HEK293 (cell line): ENCODE results near the gene MRM1.

ENCODE experiments used
- CTCF ChIA-PET: fragments of 350-600 bp; formaldehyde crosslinking; extraction: SDS; loops from one replicate; lab custom pipeline; 2021; ENCODE audit warnings: antibody characterized with exemption; lab: Yijun Ruan, JAX
- POLR2A ChIA-PET: fragments of 300-600 bp; formaldehyde crosslinking; extraction: SDS; loops from one replicate; lab custom pipeline; 2020; ENCODE audit warnings: antibody characterized with exemption, inconsistent platforms; lab: Yijun Ruan, JAX
- H3K27ac ChIP-seq: fragments of 200-500 bp; sonication (Bioruptor generic); 2 replicates; pipeline ENCODE4 v1.5.1; 2014; ENCODE audit warnings: low read depth, low read length, control low read depth, inconsistent platforms; ENCODE audit errors: extremely low read depth
- H3K36me3 ChIP-seq, 2 experiments: fragments of 200-500 bp in 1 of 2; sonication (Bioruptor generic) in 1 of 2; 1 replicate in 1 of 2; 2 replicates in 1 of 2; pipeline ENCODE4 v1.5.1; 2014 to 2017; ENCODE audit warnings: inconsistent platforms in 2 of 2, low read length in 2 of 2; ENCODE audit not compliant: control insufficient read depth in 2 of 2, insufficient read depth in 1 of 2
- H3K4me1 ChIP-seq: fragments of 200-500 bp; sonication (Bioruptor generic); 2 replicates; pipeline ENCODE4 v1.5.1; 2014; ENCODE audit warnings: mild to moderate bottlenecking, low read length, inconsistent platforms; ENCODE audit not compliant: control insufficient read depth, insufficient read depth
- H3K4me3 ChIP-seq: 2 replicates; pipeline ENCODE4 v1.5.1; 2011; ENCODE audit warnings: low read depth, mild to moderate bottlenecking, control low read depth, low read length, moderate library complexity
- H3K9me3 ChIP-seq: fragments of 200-500 bp; sonication (Bioruptor generic); 2 replicates; pipeline ENCODE4 v1.5.1; 2014; ENCODE audit warnings: low read depth, low read length, inconsistent platforms; ENCODE audit not compliant: control insufficient read depth, insufficient read depth
- FEZF1 ChIP-seq: fragments of 450-650 bp; formaldehyde crosslinking; IDR thresholded peaks from 2 replicates; pipeline ENCODE4 v1.5.1; 2016; ENCODE audit warnings: missing biosample characterization, missing genetic modification characterization
- GLIS1 ChIP-seq: fragments of 450-650 bp; formaldehyde crosslinking; IDR thresholded peaks from 2 replicates; pipeline ENCODE4 v1.5.1; 2016; ENCODE audit warnings: missing biosample characterization, missing genetic modification characterization
- GLIS2 ChIP-seq: fragments of 450-650 bp; formaldehyde crosslinking; IDR thresholded peaks from 2 replicates; pipeline ENCODE4 v1.5.1; 2016; ENCODE audit warnings: missing biosample characterization, missing genetic modification characterization
- KLF17 ChIP-seq: fragments of 450-650 bp; formaldehyde crosslinking; IDR thresholded peaks from 2 replicates; pipeline ENCODE4 v1.5.1; 2016; ENCODE audit warnings: missing biosample characterization, missing genetic modification characterization
- MEIS1 ChIP-seq: sonication (generic); formaldehyde crosslinking; IDR thresholded peaks from 2 replicates; pipeline ENCODE4 v1.8.1; 2022; ENCODE audit warnings: missing genetic modification reagents, mild to moderate bottlenecking, borderline replicate concordance
- PATZ1 ChIP-seq: fragments of 450-650 bp; formaldehyde crosslinking; IDR thresholded peaks from 2 replicates; pipeline ENCODE4 v1.5.1; 2016; ENCODE audit warnings: missing biosample characterization, missing genetic modification characterization
- PRDM6 ChIP-seq: fragments of 450-650 bp; formaldehyde crosslinking; IDR thresholded peaks from 2 replicates; pipeline ENCODE4 v1.5.1; 2017; ENCODE audit warnings: missing biosample characterization, missing genetic modification characterization
- SALL2 ChIP-seq: fragments of 450-650 bp; formaldehyde crosslinking; IDR thresholded peaks from 2 replicates; pipeline ENCODE4 v1.5.0; 2017; ENCODE audit warnings: missing biosample characterization, mild to moderate bottlenecking, missing genetic modification characterization, borderline replicate concordance
- ZBTB17 ChIP-seq: fragments of 450-650 bp; formaldehyde crosslinking; IDR thresholded peaks from 2 replicates; pipeline ENCODE4 v1.5.1; 2016; ENCODE audit warnings: missing biosample characterization, missing genetic modification characterization
- ZIC2 ChIP-seq: fragments of 450-650 bp; formaldehyde crosslinking; IDR thresholded peaks from 2 replicates; pipeline ENCODE4 v1.5.1; 2016; ENCODE audit warnings: missing biosample characterization, missing genetic modification characterization
- ZNF155 ChIP-seq: fragments of 450-650 bp; formaldehyde crosslinking; IDR thresholded peaks from 2 replicates; pipeline ENCODE4 v1.5.1; 2016; ENCODE audit warnings: missing biosample characterization, missing genetic modification characterization
- ZNF2 ChIP-seq: fragments of 450-650 bp; formaldehyde crosslinking; IDR thresholded peaks from 2 replicates; pipeline ENCODE4 v1.5.1; 2016; ENCODE audit warnings: missing biosample characterization, missing genetic modification characterization
- ZNF274 ChIP-seq, 2 experiments: fragments of 200-500 bp in 1 of 2; fragments of 450-650 bp in 1 of 2; sonication (Bioruptor generic) in 1 of 2; formaldehyde crosslinking in 1 of 2; IDR thresholded peaks; 2 replicates each; pipeline versions ENCODE4 v1.5.1 to v1.6.1; 2014 to 2016; ENCODE audit warnings: borderline replicate concordance in 1 of 2, inconsistent platforms in 1 of 2, low read length in 1 of 2, missing biosample characterization in 1 of 2, missing genetic modification characterization in 1 of 2
- ZNF341 ChIP-seq: fragments of 450-650 bp; formaldehyde crosslinking; IDR thresholded peaks from 2 replicates; pipeline ENCODE4; 2016; ENCODE audit warnings: low read depth, missing biosample characterization, missing genetic modification characterization
- ZNF350 ChIP-seq: fragments of 450-650 bp; formaldehyde crosslinking; IDR thresholded peaks from 2 replicates; pipeline ENCODE4 v1.5.0; 2017; ENCODE audit warnings: missing biosample characterization, mild to moderate bottlenecking, missing genetic modification characterization
- ZNF416 ChIP-seq: fragments of 450-650 bp; formaldehyde crosslinking; IDR thresholded peaks from 2 replicates; pipeline ENCODE4 v1.5.1; 2016; ENCODE audit warnings: missing biosample characterization, missing genetic modification characterization
- ZNF501 ChIP-seq: fragments of 450-650 bp; formaldehyde crosslinking; IDR thresholded peaks from 2 replicates; pipeline ENCODE4 v1.5.1; 2016; ENCODE audit warnings: missing biosample characterization, missing genetic modification characterization
- ZNF510 ChIP-seq: fragments of 450-650 bp; formaldehyde crosslinking; IDR thresholded peaks from 2 replicates; pipeline ENCODE4 v1.5.1; 2018; ENCODE audit warnings: mild to moderate bottlenecking, missing genetic modification characterization, missing biosample characterization; ENCODE audit not compliant: insufficient replicate concordance
- ZNF560 ChIP-seq: fragments of 450-650 bp; formaldehyde crosslinking; IDR thresholded peaks from 2 replicates; pipeline ENCODE4 v1.5.1; 2017; ENCODE audit warnings: missing biosample characterization, missing genetic modification characterization, borderline replicate concordance
- ZNF600 ChIP-seq: fragments of 450-650 bp; formaldehyde crosslinking; IDR thresholded peaks from 2 replicates; pipeline ENCODE4 v1.5.1; 2016; ENCODE audit warnings: missing biosample characterization, missing genetic modification characterization
- ZNF704 ChIP-seq: fragments of 450-650 bp; formaldehyde crosslinking; IDR thresholded peaks from 2 replicates; pipeline ENCODE4 v1.5.1; 2016; ENCODE audit warnings: missing biosample characterization, missing genetic modification characterization
- ZSCAN18 ChIP-seq: fragments of 450-650 bp; formaldehyde crosslinking; IDR thresholded peaks from 2 replicates; pipeline ENCODE4 v1.5.1; 2016; ENCODE audit warnings: missing biosample characterization, missing genetic modification characterization

Gene MRM1

GRCh38 chr17:36611345-36612072, 10.1 kb downstream of the MRM1 start:
- H3K9me3 ChIP-seq, result no peaks in the 10 kb centered on the region
- H3K27ac ChIP-seq, result no peak overlapping the region
- H3K4me3 ChIP-seq, result no peak overlapping the region
- no peaks in the 10 kb centered on the region; the same call in 1 of the 2 replicates for H3K4me1 ChIP-seq
- CTCF ChIA-PET, result interaction anchor here (1.2 to 2.8 kb wide), 4 partner anchors 10 to 628 kb away, joined by 3 to 18 read pairs (median 4); partner anchors contain the start of gene MRM1
- 0 out of 2 replicates have a peak, but pooled peaks have one; percentile 38 for TF ChIP-seq ZNF600 (tag by site-specific recombination)
- TF ChIP-seq MEIS1 (CRISPR knock-in tag), result no peak
- no peak for TF ChIP-seq ZNF560 (tag by site-specific recombination)
- TF ChIP-seq ZNF416 (tag by site-specific recombination), result peak; percentile 96
- peak; percentile 63 for TF ChIP-seq ZBTB17 (tag by site-specific recombination)
- TF ChIP-seq ZNF155 (tag by site-specific recombination), result no peak
- no peak for TF ChIP-seq ZNF2 (tag by site-specific recombination)
- POLR2A ChIA-PET, result no interaction called here
- peaks cover 0 to 9% of the 10 kb centered on the region in 2 experiments; a peak in 2 of 3 replicates for H3K36me3 ChIP-seq

- Histone ChIP-seq H3K4me3 (no peak overlapping the region), H3K4me1 (no peaks in the 10 kb centered on the region; the same call in 1 of the 2 replicates), H3K9me3 (no peaks in the 10 kb centered on the region), H3K36me3 (peaks cover 0 to 9% of the 10 kb centered on the region in 2 experiments; a peak in 2 of 3 replicates), H3K27ac (no peak overlapping the region)
- TF ChIP-seq ZNF510 (tag by site-specific recombination) (no peak), GLIS2 (tag by site-specific recombination) (peak; percentile 27; the same call in 1 of the 2 replicates), PRDM6 (tag by site-specific recombination) (no peak), PATZ1 (tag by site-specific recombination) (no peak), GLIS1 (tag by site-specific recombination) (peak; percentile 93), ZIC2 (tag by site-specific recombination) (0 out of 2 replicates have a peak, but pooled peaks have one; percentile 38)
- ChIA-PET POLR2A (interaction anchor here (1.0 kb wide), 1 partner anchor 9 kb away, joined by 4 read pairs; no protein-coding TSS in a partner anchor), CTCF (interaction anchor here (2.8 kb wide), 1 partner anchor 11 kb away, joined by 18 read pairs; the partner anchor contains the start of gene MRM1)
Observed at GRCh38 chr17:36612323-36612722, 10.9 kb downstream of the MRM1 start.

GRCh38 chr17:36613155-36613554, 11.8 kb downstream of the MRM1 start:
- H3K27ac ChIP-seq, result no peak overlapping the region
- peaks cover 0 to 3% of the 10 kb centered on the region in 2 experiments; a peak in 2 of 3 replicates for H3K36me3 ChIP-seq
- ChIA-PET POLR2A (interaction anchor here (1.0 to 1.4 kb wide), 2 partner anchors 10 to 12 kb away, joined by 4 to 7 read pairs; partner anchors contain the start of gene MRM1), CTCF (interaction anchor here (1.5 kb wide), 1 partner anchor 10 kb away, joined by 5 read pairs; no protein-coding TSS in a partner anchor)
- H3K4me1 ChIP-seq, result no peaks in the 10 kb centered on the region; the same call in 1 of the 2 replicates
- H3K4me3 ChIP-seq, result no peak overlapping the region
- H3K9me3 ChIP-seq, result no peaks in the 10 kb centered on the region
- no peak for TF ChIP-seq ZNF704 (tag by site-specific recombination)
- TF ChIP-seq ZNF274 (IDR thresholded peaks at IDR 0.05; ENCODE audit: low read length), result no peak
- no peak for TF ChIP-seq ZNF274 (tag by site-specific recombination; IDR thresholded peaks at IDR 0.05; ENCODE audit: borderline replicate concordance)
- TF ChIP-seq ZNF560 (tag by site-specific recombination), result no peak
- no peak for TF ChIP-seq KLF17 (tag by site-specific recombination)
- TF ChIP-seq SALL2 (tag by site-specific recombination), result no peak
- no peak for TF ChIP-seq ZNF501 (tag by site-specific recombination)
- TF ChIP-seq ZSCAN18 (tag by site-specific recombination), result no peak
- no peak for TF ChIP-seq ZNF341
- TF ChIP-seq FEZF1 (tag by site-specific recombination), result no peak
- no peak for TF ChIP-seq ZNF350
